GM23338 (cell line): ENCODE results near the gene IFNL2.

ENCODE experiments used
- CREB1 ChIP-seq: fragments of 250-450 bp; sonication (Bioruptor Pico); IDR thresholded peaks from 2 replicates; pipeline ENCODE4 v1.5.0; 2020; ENCODE audit warnings: low read depth, mild to moderate bottlenecking, moderate library complexity
- ETS1 ChIP-seq: IDR thresholded peaks from 2 replicates; pipeline ENCODE4 v1.6.1; 2016; ENCODE audit warnings: antibody characterized with exemption
- EZH2 ChIP-seq: fragments of 200-600 bp; sonication (generic); IDR thresholded peaks from one replicate; pipeline ENCODE4 v1.8.0; 2017; ENCODE audit warnings: antibody characterized with exemption, mild to moderate bottlenecking, low read depth; ENCODE audit not compliant: unreplicated experiment
- EZH2phosphoT487 ChIP-seq: fragments of 200-600 bp; sonication (generic); IDR thresholded peaks from one replicate; pipeline ENCODE4 v1.8.1; 2018; ENCODE audit warnings: antibody characterized with exemption; ENCODE audit not compliant: unreplicated experiment
- JUNB ChIP-seq: IDR thresholded peaks from one replicate; pipeline ENCODE4 v1.6.1; 2016; ENCODE audit warnings: antibody characterized with exemption; ENCODE audit not compliant: unreplicated experiment
- NANOG ChIP-seq: IDR thresholded peaks from 2 replicates; pipeline ENCODE4 v1.6.1; 2016; ENCODE audit warnings: antibody characterized with exemption, borderline replicate concordance
- POLR2AphosphoS5 ChIP-seq: IDR thresholded peaks from 2 replicates; pipeline ENCODE4 v1.6.1; 2016; ENCODE audit warnings: antibody characterized with exemption, low read depth
- ZNF114 ChIP-seq: fragments of 250-450 bp; sonication (Bioruptor Pico); IDR thresholded peaks from 2 replicates; pipeline ENCODE4 v1.5.0; 2020; ENCODE audit warnings: mild to moderate bottlenecking, moderate library complexity
- ZNF331 ChIP-seq: fragments of 250-450 bp; sonication (Bioruptor Pico); IDR thresholded peaks from 2 replicates; pipeline ENCODE4 v1.5.0; 2020; ENCODE audit warnings: low read depth, mild to moderate bottlenecking, moderate library complexity
- TF ChIP-seq, protein P1 (sequence below), 2 experiments: fragments of 200-600 bp in 1 of 2; sonication (generic) in 1 of 2; conservative IDR thresholded peaks; 2 replicates each; pipeline versions ENCODE4 v1.5.1 to v1.6.1; 2016 to 2017; ENCODE audit warnings: antibody characterized with exemption in 2 of 2, low read depth in 2 of 2, mild to moderate bottlenecking in 2 of 2, moderate library complexity in 1 of 2
- TF ChIP-seq, protein P2 (sequence below): IDR thresholded peaks from one replicate; pipeline ENCODE4 v1.6.1; 2018; ENCODE audit warnings: antibody characterized with exemption; ENCODE audit not compliant: unreplicated experiment

DNA sequence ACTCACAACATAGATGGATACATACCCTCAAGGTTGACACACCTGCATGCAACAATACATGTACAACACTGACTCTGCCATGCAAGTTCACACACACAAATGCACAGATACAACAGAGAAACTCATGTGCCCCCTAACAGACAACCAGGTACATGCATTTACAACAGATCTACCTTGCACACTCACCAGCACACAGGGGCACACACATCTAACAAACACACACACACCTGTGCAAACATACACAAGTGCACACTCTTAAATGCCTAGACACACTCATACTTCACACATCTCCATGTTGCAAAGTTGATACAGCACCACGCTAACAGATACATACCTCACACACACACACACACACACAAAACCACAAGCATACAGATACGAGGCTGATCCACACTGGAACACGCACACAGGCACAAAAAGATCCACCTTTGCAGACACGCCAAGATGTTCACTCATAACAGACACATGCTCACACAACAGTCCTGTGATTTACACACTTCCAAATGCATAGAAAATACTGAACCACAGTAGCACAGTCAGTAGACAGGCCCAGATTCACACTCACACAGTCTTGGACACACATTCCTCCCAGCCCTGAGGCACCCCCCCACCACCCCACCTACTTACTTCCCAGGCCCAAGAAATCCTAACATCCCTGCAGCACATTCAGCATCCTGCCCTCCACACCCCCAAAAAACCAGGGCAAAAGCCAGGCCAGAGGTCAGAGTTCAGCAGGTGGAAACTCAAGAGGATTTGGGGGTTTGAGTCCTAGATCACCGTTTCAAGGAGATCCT is 51.1 kb downstream of the IFNL2 start:
- TF ChIP-seq, protein P1, sequence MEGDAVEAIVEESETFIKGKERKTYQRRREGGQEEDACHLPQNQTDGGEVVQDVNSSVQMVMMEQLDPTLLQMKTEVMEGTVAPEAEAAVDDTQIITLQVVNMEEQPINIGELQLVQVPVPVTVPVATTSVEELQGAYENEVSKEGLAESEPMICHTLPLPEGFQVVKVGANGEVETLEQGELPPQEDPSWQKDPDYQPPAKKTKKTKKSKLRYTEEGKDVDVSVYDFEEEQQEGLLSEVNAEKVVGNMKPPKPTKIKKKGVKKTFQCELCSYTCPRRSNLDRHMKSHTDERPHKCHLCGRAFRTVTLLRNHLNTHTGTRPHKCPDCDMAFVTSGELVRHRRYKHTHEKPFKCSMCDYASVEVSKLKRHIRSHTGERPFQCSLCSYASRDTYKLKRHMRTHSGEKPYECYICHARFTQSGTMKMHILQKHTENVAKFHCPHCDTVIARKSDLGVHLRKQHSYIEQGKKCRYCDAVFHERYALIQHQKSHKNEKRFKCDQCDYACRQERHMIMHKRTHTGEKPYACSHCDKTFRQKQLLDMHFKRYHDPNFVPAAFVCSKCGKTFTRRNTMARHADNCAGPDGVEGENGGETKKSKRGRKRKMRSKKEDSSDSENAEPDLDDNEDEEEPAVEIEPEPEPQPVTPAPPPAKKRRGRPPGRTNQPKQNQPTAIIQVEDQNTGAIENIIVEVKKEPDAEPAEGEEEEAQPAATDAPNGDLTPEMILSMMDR (conservative IDR thresholded peaks at IDR 0.05; ENCODE audit: low read depth in 2 of 2) = no peak
- TF ChIP-seq ETS1 = no peak
- no peak for TF ChIP-seq POLR2AphosphoS5
- TF ChIP-seq EZH2phosphoT487 = no peak
- no peak for TF ChIP-seq EZH2
- TF ChIP-seq ZNF331 (CRISPR knock-in tag) = no peak
- TF ChIP-seq CREB1 (CRISPR knock-in tag) = no peak
- no peak for TF ChIP-seq NANOG
- TF ChIP-seq, protein P2, sequence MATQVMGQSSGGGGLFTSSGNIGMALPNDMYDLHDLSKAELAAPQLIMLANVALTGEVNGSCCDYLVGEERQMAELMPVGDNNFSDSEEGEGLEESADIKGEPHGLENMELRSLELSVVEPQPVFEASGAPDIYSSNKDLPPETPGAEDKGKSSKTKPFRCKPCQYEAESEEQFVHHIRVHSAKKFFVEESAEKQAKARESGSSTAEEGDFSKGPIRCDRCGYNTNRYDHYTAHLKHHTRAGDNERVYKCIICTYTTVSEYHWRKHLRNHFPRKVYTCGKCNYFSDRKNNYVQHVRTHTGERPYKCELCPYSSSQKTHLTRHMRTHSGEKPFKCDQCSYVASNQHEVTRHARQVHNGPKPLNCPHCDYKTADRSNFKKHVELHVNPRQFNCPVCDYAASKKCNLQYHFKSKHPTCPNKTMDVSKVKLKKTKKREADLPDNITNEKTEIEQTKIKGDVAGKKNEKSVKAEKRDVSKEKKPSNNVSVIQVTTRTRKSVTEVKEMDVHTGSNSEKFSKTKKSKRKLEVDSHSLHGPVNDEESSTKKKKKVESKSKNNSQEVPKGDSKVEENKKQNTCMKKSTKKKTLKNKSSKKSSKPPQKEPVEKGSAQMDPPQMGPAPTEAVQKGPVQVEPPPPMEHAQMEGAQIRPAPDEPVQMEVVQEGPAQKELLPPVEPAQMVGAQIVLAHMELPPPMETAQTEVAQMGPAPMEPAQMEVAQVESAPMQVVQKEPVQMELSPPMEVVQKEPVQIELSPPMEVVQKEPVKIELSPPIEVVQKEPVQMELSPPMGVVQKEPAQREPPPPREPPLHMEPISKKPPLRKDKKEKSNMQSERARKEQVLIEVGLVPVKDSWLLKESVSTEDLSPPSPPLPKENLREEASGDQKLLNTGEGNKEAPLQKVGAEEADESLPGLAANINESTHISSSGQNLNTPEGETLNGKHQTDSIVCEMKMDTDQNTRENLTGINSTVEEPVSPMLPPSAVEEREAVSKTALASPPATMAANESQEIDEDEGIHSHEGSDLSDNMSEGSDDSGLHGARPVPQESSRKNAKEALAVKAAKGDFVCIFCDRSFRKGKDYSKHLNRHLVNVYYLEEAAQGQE = no peak
- TF ChIP-seq ZNF114 (CRISPR knock-in tag) = no peak
- no peak for TF ChIP-seq JUNB
